H1 (cell line): ENCODE results near the gene NCAPD2. TPM values are rescaled to one million over a fixed set of nuclear protein-coding genes. Genes with fewer than 3 reads are reported as not detected.

Experiments used
- CTCF ChIA-PET: fragments of 300-600 bp; sonication (Branson Sonifier 250); formaldehyde crosslinking; loops from one replicate; lab custom pipeline; 2021; ENCODE audit not compliant: partially characterized antibody; lab: Charles Lee
- POLR2A ChIA-PET: fragments of 300-600 bp; sonication (Branson Sonifier 250); formaldehyde crosslinking; loops from one replicate; lab custom pipeline; 2021; ENCODE audit warnings: inconsistent platforms; ENCODE audit not compliant: partially characterized antibody; lab: Charles Lee
- DNase-seq, 2 experiments: peaks; one replicate each; pipeline versions ENCODE4 v3.0.0 to v3.0.0-alpha.2; 2010 to 2022; ENCODE audit warnings: low spot score in 2 of 2, low read depth in 1 of 2, mixed read lengths in 1 of 2
- FAIRE-seq: peaks from 2 replicates; lab custom pipeline; 2011; peaks lifted over from hg19 to GRCh38; lab: Jason Lieb, UNC
- H2AFZ ChIP-seq: 2 replicates; pipeline ENCODE4 v1.8.1; 2012; ENCODE audit warnings: low read length, inconsistent platforms
- H2AK5ac ChIP-seq: 2 replicates; pipeline ENCODE4 v1.6.1; 2013; ENCODE audit warnings: low read depth, low read length
- H2BK120ac ChIP-seq: replicated peaks from 2 replicates; pipeline ENCODE3; 2013; ENCODE audit warnings: low read depth, low read length, inconsistent platforms
- H2BK12ac ChIP-seq: 2 replicates; pipeline ENCODE4 v1.6.1; 2013; ENCODE audit warnings: low read depth, low read length
- H2BK15ac ChIP-seq: 2 replicates; pipeline ENCODE4 v1.6.1; 2013; ENCODE audit warnings: low read length
- H2BK20ac ChIP-seq: 2 replicates; pipeline ENCODE4 v1.6.1; 2013; ENCODE audit warnings: low read length
- H2BK5ac ChIP-seq: 2 replicates; pipeline ENCODE4 v1.6.1; 2013; ENCODE audit warnings: low read depth, low read length
- H3K14ac ChIP-seq: 2 replicates; pipeline ENCODE4 v1.6.1; 2013; ENCODE audit warnings: inconsistent platforms; ENCODE audit not compliant: insufficient read length
- H3K18ac ChIP-seq: 2 replicates; pipeline ENCODE4 v1.6.1; 2013; ENCODE audit warnings: low read length; ENCODE audit errors: extremely low read depth
- H3K23ac ChIP-seq: 2 replicates; pipeline ENCODE4 v1.6.1; 2013; ENCODE audit warnings: inconsistent platforms; ENCODE audit not compliant: insufficient read length
- H3K23me2 ChIP-seq: 2 replicates; pipeline ENCODE4 v1.6.1; 2013; ENCODE audit warnings: low read depth, low read length
- H3K27ac ChIP-seq: 2 replicates; pipeline ENCODE4 v1.6.1; 2011; ENCODE audit warnings: low read depth, low read length, inconsistent platforms
- H3K27me3 ChIP-seq, 4 experiments: replicated peaks in 1 of 4; 1 replicate in 1 of 4; 2 replicates in 3 of 4; pipeline versions ENCODE4 v1.6.1 to v1.8.1; 2011 to 2013; ENCODE audit warnings: low read length in 3 of 4, mild to moderate bottlenecking in 3 of 4, inconsistent platforms in 2 of 4, mixed read lengths in 2 of 4, moderate library complexity in 1 of 4; ENCODE audit not compliant: control insufficient read depth in 3 of 4, insufficient read depth in 3 of 4; ENCODE audit errors: extremely low read depth in 1 of 4
- H3K36me3 ChIP-seq, 4 experiments: 2 replicates each; pipeline versions ENCODE4 v1.6.1 to v1.8.1; 2011 to 2013; ENCODE audit warnings: mild to moderate bottlenecking in 4 of 4, low read length in 3 of 4, moderate library complexity in 2 of 4, control low read depth in 1 of 4, inconsistent platforms in 1 of 4; ENCODE audit not compliant: insufficient read depth in 4 of 4, control insufficient read depth in 2 of 4
- H3K4ac ChIP-seq: replicated peaks from 2 replicates; pipeline ENCODE3; 2013; ENCODE audit warnings: low read length, low read depth, mixed read lengths, inconsistent platforms; ENCODE audit not compliant: insufficient read length
- H3K4me1 ChIP-seq, 4 experiments: replicated peaks in 1 of 4; 1 replicate in 1 of 4; 2 replicates in 3 of 4; pipeline versions ENCODE4 v1.6.1 to v1.8.1; 2011 to 2013; ENCODE audit warnings: low read length in 3 of 4, inconsistent platforms in 2 of 4, mixed read lengths in 1 of 4; ENCODE audit not compliant: insufficient read depth in 4 of 4, control insufficient read depth in 3 of 4
- H3K4me2 ChIP-seq, 2 experiments: 2 replicates each; pipeline versions ENCODE4 v1.6.1 to v1.8.1; 2011 to 2013; ENCODE audit warnings: low read depth in 2 of 2, low read length in 2 of 2, control low read depth in 1 of 2, inconsistent platforms in 1 of 2, mild to moderate bottlenecking in 1 of 2; ENCODE audit not compliant: insufficient read depth in 1 of 2
- H3K4me3 ChIP-seq, 4 experiments: fragments of 200-600, 300-600 bp in 1 of 4; sonication (generic), shearing (Covaris generic), sonication (Bioruptor Twin) in 1 of 4; 2 replicates each; pipeline versions ENCODE4 v1.5.1 to v1.8.1; 2011 to 2016; ENCODE audit warnings: low read length in 4 of 4, low read depth in 3 of 4, control low read depth in 2 of 4, inconsistent platforms in 2 of 4, mild to moderate bottlenecking in 2 of 4, mixed read lengths in 1 of 4, moderate library complexity in 1 of 4; ENCODE audit not compliant: insufficient read depth in 2 of 4; ENCODE audit errors: extremely low read depth in 1 of 4
- H3K56ac ChIP-seq: replicated peaks from 2 replicates; pipeline ENCODE3; 2013; ENCODE audit warnings: low read depth, mild to moderate bottlenecking, mixed read lengths, low read length, inconsistent platforms; ENCODE audit not compliant: insufficient read length
- H3K79me1 ChIP-seq: 2 replicates; pipeline ENCODE4 v1.6.1; 2013; ENCODE audit warnings: low read depth, low read length, control low read depth
- H3K79me2 ChIP-seq, 2 experiments: 2 replicates each; pipeline versions ENCODE4 v1.6.1 to v1.8.1; 2012 to 2013; ENCODE audit warnings: low read length in 2 of 2, mild to moderate bottlenecking in 2 of 2, inconsistent platforms in 1 of 2; ENCODE audit not compliant: insufficient read depth in 2 of 2, control insufficient read depth in 1 of 2
- H3K9ac ChIP-seq, 4 experiments: replicated peaks in 1 of 4; 1 replicate in 1 of 4; 2 replicates in 3 of 4; pipeline versions ENCODE4 v1.6.1 to v1.8.1; 2011 to 2013; ENCODE audit warnings: low read depth in 3 of 4, low read length in 3 of 4, control low read depth in 2 of 4, mild to moderate bottlenecking in 2 of 4, moderate library complexity in 2 of 4, inconsistent platforms in 1 of 4; ENCODE audit errors: extremely low read depth in 1 of 4
- H3K9me3 ChIP-seq, 2 experiments: 2 replicates each; pipeline versions ENCODE4 v1.6.1 to v1.8.1; 2012 to 2013; ENCODE audit warnings: mild to moderate bottlenecking in 2 of 2, moderate library complexity in 2 of 2, control low read depth in 1 of 2, inconsistent platforms in 1 of 2, low read depth in 1 of 2, low read length in 1 of 2, mixed read lengths in 1 of 2; ENCODE audit not compliant: insufficient read depth in 2 of 2
- H4K20me1 ChIP-seq, 2 experiments: replicated peaks in 1 of 2; 2 replicates each; pipeline versions ENCODE3 to v1.8.1; 2011 to 2013; ENCODE audit warnings: inconsistent platforms in 2 of 2, low read length in 2 of 2, mild to moderate bottlenecking in 1 of 2; ENCODE audit not compliant: insufficient read depth in 2 of 2, control insufficient read depth in 1 of 2
- H4K5ac ChIP-seq: 2 replicates; pipeline ENCODE4 v1.6.1; 2013; ENCODE audit warnings: low read length, low read depth, mixed read lengths, inconsistent platforms; ENCODE audit not compliant: insufficient read length
- H4K8ac ChIP-seq: 2 replicates; pipeline ENCODE4 v1.8.0; 2013; ENCODE audit warnings: mild to moderate bottlenecking, moderate library complexity, low read length, inconsistent platforms; ENCODE audit not compliant: insufficient read depth; ENCODE audit errors: extremely low read depth
- H4K91ac ChIP-seq: replicated peaks from 2 replicates; pipeline ENCODE3; 2013; ENCODE audit warnings: low read length, mixed read lengths, inconsistent platforms; ENCODE audit not compliant: insufficient read length
- GABPA ChIP-seq: IDR thresholded peaks from 2 replicates; pipeline ENCODE4 v1.6.1; 2011; ENCODE audit warnings: mild to moderate bottlenecking, low read length, moderate library complexity, borderline replicate concordance; ENCODE audit not compliant: insufficient read depth
- POLR2A ChIP-seq, 2 experiments: IDR thresholded peaks; 1 replicate in 1 of 2; 2 replicates in 1 of 2; pipeline ENCODE4 v1.6.1; 2011; ENCODE audit warnings: low read depth in 2 of 2, low read length in 2 of 2, mild to moderate bottlenecking in 2 of 2; ENCODE audit errors: control extremely low read depth in 1 of 2
- TBP ChIP-seq: IDR thresholded peaks from 2 replicates; pipeline ENCODE4 v1.6.1; 2011; ENCODE audit warnings: low read depth, low read length, improper control_type of control experiment
- WGBS, 2 experiments: shearing (Covaris generic) in 1 of 2; methylation state at CpG; one replicate each; pipeline versions ENCODE4 v1.1.6 to v1.1.7; 2013 to 2015; ENCODE audit warnings: low lambda C conversion rate in 2 of 2, mixed read lengths in 2 of 2, inconsistent platforms in 1 of 2, low coverage in 1 of 2, missing lambda C conversion rate in 1 of 2; ENCODE audit not compliant: insufficient replicate concordance in 2 of 2, insufficient coverage in 1 of 2, insufficient read length in 1 of 2; ENCODE audit errors: extremely low coverage in 1 of 2, missing lambda C conversion rate in 1 of 2; 5-methylcytosine and 5-hydroxymethylcytosine counted together
- polyA plus RNA-seq, 7 experiments: library from polyadenylated mRNA; depleted of rRNA in 3 of 7; stranded (reverse) in 5 of 7; unstranded in 2 of 7; fragments of >200 nt in 5 of 7; fragments of 200-250 nt in 2 of 7; gene quantifications; 1 replicate in 5 of 7; 2 replicates in 1 of 7; 4 replicates in 1 of 7; pipeline versions ENCODE4 v1.2.1 to v1.2.3, GENCODE V29; 2011 to 2013; ENCODE audit warnings: missing spikeins in 2 of 7, mixed read lengths in 2 of 7
- total RNA-seq: library from RNA; stranded (reverse); fragmentation: NEBNext Ultra II Directional; extraction: Animal tissue kit (Norgen Biotek cat#: 25700); gene quantifications from 2 replicates; pipeline ENCODE4 v1.2.1, GENCODE V29; 2021

The NCAPD2 gene
- total and polyA plus RNA-seq, 2 of the 8 experiments (the other 6 are each of a cell fraction or from before 2014, with no cell fraction given), result 55.8 to 132 TPM

DNA sequence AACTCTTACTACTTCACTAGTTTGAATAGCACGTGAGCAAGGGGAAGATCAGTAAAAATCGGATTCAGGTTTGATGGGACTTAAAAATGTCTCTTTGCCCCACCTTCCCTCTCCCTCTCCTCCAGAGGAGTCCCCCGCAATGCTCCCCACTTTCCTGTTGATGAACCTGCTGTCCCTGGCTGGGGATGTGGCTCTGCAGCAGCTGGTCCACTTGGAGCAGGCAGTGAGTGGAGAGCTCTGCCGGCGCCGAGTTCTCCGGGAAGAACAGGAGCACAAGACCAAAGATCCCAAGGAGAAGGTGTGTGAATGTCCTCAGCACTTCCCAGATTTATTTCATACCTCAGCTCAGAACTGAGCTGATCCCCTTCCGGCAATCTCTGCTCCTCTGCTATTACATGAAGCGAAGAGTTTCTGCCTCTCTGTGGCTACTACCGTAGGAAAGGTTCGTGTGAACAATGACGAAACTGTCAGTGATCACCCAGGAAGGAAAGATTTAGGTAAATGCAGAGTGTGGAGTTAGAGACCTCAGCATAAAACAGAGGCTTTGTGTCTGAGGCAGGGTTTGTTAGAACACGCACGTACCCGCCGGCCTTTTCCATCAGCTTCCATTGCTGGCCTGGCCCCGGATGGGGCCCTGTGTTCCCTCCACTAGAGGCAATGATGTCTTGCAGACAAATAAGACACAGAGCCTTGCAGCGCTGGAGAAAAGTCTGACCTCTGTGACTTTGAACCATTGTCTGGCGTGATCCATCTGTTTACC lies 33.0 kb downstream of the NCAPD2 start:
- no peak overlapping the region for H4K8ac ChIP-seq
- no peak overlapping the region for H2BK5ac ChIP-seq
- H3K4me2 ChIP-seq, result no peak overlapping the region
- no peaks in the 10 kb centered on the region; the same call in 1 of the 2 replicates for H3K23me2 ChIP-seq
- H4K20me1 ChIP-seq, result peaks cover 5 to 7% of the 10 kb centered on the region in 2 experiments
- no peak overlapping the region for H3K4ac ChIP-seq
- peaks cover 67 to 96% (median 87%) of the 10 kb centered on the region in 4 experiments for H3K36me3 ChIP-seq
- POLR2A ChIA-PET, result interaction anchor here (0.9 to 14.8 kb wide), 4 partner anchors 10 to 19 kb away, joined by 3 to 188 read pairs (median 7); partner anchors contain the start of gene GAPDH
- no peak overlapping the region for H2AK5ac ChIP-seq
- no peak overlapping the region for H3K4me3 ChIP-seq
- H3K27me3 ChIP-seq, result no peaks in the 10 kb centered on the region
- no peak for TF ChIP-seq TBP
- TF ChIP-seq POLR2A (IDR thresholded peaks at IDR 0.05; ENCODE audit: control extremely low read depth in 1 of 2, low read depth in 2 of 2, low read length in 2 of 2), result no peak
- TF ChIP-seq GABPA, result no peak
- no peak overlapping the region for H4K5ac ChIP-seq
- H3K9ac ChIP-seq, result no peak overlapping the region
- H2BK120ac ChIP-seq, result no peak overlapping the region
- no peak overlapping the region for H3K27ac ChIP-seq
- H3K56ac ChIP-seq, result no peak overlapping the region
- no peaks in the 10 kb centered on the region for H3K79me2 ChIP-seq
- no peak overlapping the region for H3K23ac ChIP-seq
- no peak overlapping the region for H3K14ac ChIP-seq
- H2AFZ ChIP-seq, result no peak overlapping the region
- no peaks in the 10 kb centered on the region for H3K9me3 ChIP-seq
- FAIRE-seq (no peak), DNase-seq (no peak)
- H2BK15ac ChIP-seq, result no peak overlapping the region
- WGBS, 2 experiments, result 89% methylated on average over 19 of the region's 19 CpGs; no CpG with 5 or more reads in 1 of the 2 experiments
- H2BK20ac ChIP-seq, result no peak overlapping the region
- H3K4me1 ChIP-seq, result peaks cover 0 to 3% (median 2%) of the 10 kb centered on the region in 4 experiments; a peak in 5 of 7 replicates
- H2BK12ac ChIP-seq, result no peak overlapping the region
- H3K18ac ChIP-seq, result no peak overlapping the region
- CTCF ChIA-PET, result interaction anchor here (0.9 to 4.7 kb wide), 5 partner anchors 13 to 44 kb away, joined by 3 to 38 read pairs (median 3); no protein-coding TSS in a partner anchor
- H4K91ac ChIP-seq, result no peak overlapping the region
- no peaks in the 10 kb centered on the region for H3K79me1 ChIP-seq
